ENCODE measurements around the gene PCSK7. TPM values are rescaled to one million over a fixed set of nuclear protein-coding genes. Genes with fewer than 3 reads are reported as not detected.
A peak's percentile ranks its signal among the peaks of the same experiment; 100 is the strongest.

PCSK7 gene
- total RNA-seq, 1 donor from 2014 or later, result 341 TPM

- no peaks in the 10 kb centered on the region for H3K9me3 Mint-ChIP-seq
- no peak for TF ChIP-seq CTCF (IDR thresholded peaks at IDR 0.05)
- H3K4me1 Mint-ChIP-seq, result peaks cover 82% of the 10 kb centered on the region
- DNase-seq, result no peak
- peaks cover 76% of the 10 kb centered on the region for H3K36me3 Mint-ChIP-seq (ENCODE audit: low read depth)
- POLR2A ChIA-PET, result interaction anchor here (1.2 to 5.9 kb wide), 5 partner anchors 9 to 43 kb away, joined by 3 to 63 read pairs (median 13); partner anchors contain the start of genes PAFAH1B2 and SIDT2
- H3K27ac Mint-ChIP-seq, result peak overlapping the region; percentile 94
- no peak overlapping the region for H3K4me3 Mint-ChIP-seq
- CTCF ChIA-PET, result interaction anchor here (1.3 kb wide), 1 partner anchor 39 kb away, joined by 3 read pairs; no protein-coding TSS in a partner anchor
- H3K27me3 Mint-ChIP-seq, result no peaks in the 10 kb centered on the region
- no peak for ATAC-seq (ENCODE audit: low read depth)
- intact Hi-C loops (cut with micrococcal nuclease), result loop anchor here (2.0 kb wide), 2 partner anchors 15 to 39 kb away; no protein-coding TSS in a partner anchor
Measured at GRCh38 chr11:117187799-117188481, 43.9 kb downstream of the PCSK7 start.

GRCh38 chr11:117187428-117187798 is 44.5 kb downstream of the PCSK7 start:
- Mint-ChIP-seq H3K27me3 (no peaks in the 10 kb centered on the region), H3K27ac (peak overlapping the region; percentile 94), H3K4me3 (peak overlapping the region; percentile 42), H3K4me1 (peaks cover 81% of the 10 kb centered on the region), H3K9me3 (no peaks in the 10 kb centered on the region), H3K36me3 (ENCODE audit: low read depth) (peaks cover 77% of the 10 kb centered on the region)
- POLR2A ChIA-PET, result interaction anchor here (5.9 kb wide), 1 partner anchor 43 kb away, joined by 37 read pairs; the partner anchor contains the start of gene PAFAH1B2
- TF ChIP-seq CTCF (IDR thresholded peaks at IDR 0.05), result no peak
- DNase-seq, result no peak
- ATAC-seq (ENCODE audit: low read depth), result no peak
- CTCF ChIA-PET, result no interaction called here
- intact Hi-C loops (cut with micrococcal nuclease), result no loop called here

GRCh38 chr11:117187007-117187406 is 44.9 kb downstream of the PCSK7 start:
- Mint-ChIP-seq H3K36me3 (ENCODE audit: low read depth) (peaks cover 74% of the 10 kb centered on the region), H3K27me3 (no peaks in the 10 kb centered on the region), H3K4me3 (peak overlapping the region; percentile 42), H3K9me3 (no peaks in the 10 kb centered on the region), H3K4me1 (peaks cover 79% of the 10 kb centered on the region), H3K27ac (peak overlapping the region; percentile 94)
- ChIA-PET CTCF (no interaction called here), POLR2A (interaction anchor here (2.4 to 5.9 kb wide), 2 partner anchors 42 to 44 kb away, joined by 21 to 37 read pairs; partner anchors contain the start of gene PAFAH1B2)
- DNase-seq (no peak), ATAC-seq (ENCODE audit: low read depth) (no peak)
- no peak for TF ChIP-seq CTCF (IDR thresholded peaks at IDR 0.05)
- intact Hi-C loops (cut with micrococcal nuclease), result no loop called here

GRCh38 chr11:117186431-117186761 is 45.5 kb downstream of the PCSK7 start:
- no peaks in the 10 kb centered on the region for H3K27me3 Mint-ChIP-seq
- H3K4me3 Mint-ChIP-seq, result peak overlapping the region; percentile 42
- no peak for ATAC-seq (ENCODE audit: low read depth)
- intact Hi-C loops (cut with micrococcal nuclease), result no loop called here
- no peaks in the 10 kb centered on the region for H3K9me3 Mint-ChIP-seq
- DNase-seq, result no peak
- POLR2A ChIA-PET, result interaction anchor here (0.6 to 5.9 kb wide), 7 partner anchors 19 to 44 kb away, joined by 5 to 37 read pairs (median 8); partner anchors contain the start of gene PAFAH1B2
- TF ChIP-seq CTCF (IDR thresholded peaks at IDR 0.05), result no peak
- CTCF ChIA-PET, result no interaction called here
- H3K27ac Mint-ChIP-seq, result peak overlapping the region; percentile 94
- H3K36me3 Mint-ChIP-seq (ENCODE audit: low read depth), result peaks cover 73% of the 10 kb centered on the region
- peaks cover 79% of the 10 kb centered on the region for H3K4me1 Mint-ChIP-seq

- DNase-seq, result no peak
- H3K27ac Mint-ChIP-seq, result peak overlapping the region; percentile 94
- H3K27me3 Mint-ChIP-seq, result no peaks in the 10 kb centered on the region
- intact Hi-C loops (cut with micrococcal nuclease), result no loop called here
- H3K4me3 Mint-ChIP-seq, result peak overlapping the region; percentile 42
- peaks cover 80% of the 10 kb centered on the region for H3K4me1 Mint-ChIP-seq
- ChIA-PET CTCF (no interaction called here), POLR2A (interaction anchor here (0.6 to 5.9 kb wide), 14 partner anchors 19 to 1698 kb away, joined by 3 to 37 read pairs (median 8); partner anchors contain the start of gene PAFAH1B2)
- peaks cover 72% of the 10 kb centered on the region for H3K36me3 Mint-ChIP-seq (ENCODE audit: low read depth)
- TF ChIP-seq CTCF (IDR thresholded peaks at IDR 0.05), result no peak
- H3K9me3 Mint-ChIP-seq, result no peaks in the 10 kb centered on the region
- ATAC-seq (ENCODE audit: low read depth), result peak; percentile 38
Measured at GRCh38 chr11:117185736-117186430, 46.0 kb downstream of the PCSK7 start.

All from activated B cell treated with CpG ODN at 0.5 μM for 24 hours (primary cell).